Activated CD4-positive, alpha-beta T cell treated with anti-CD3 and anti-CD28 coated beads, Interleukin-2, amount 10 ng/mL, durations not matched to agents 7 days and 5 days (primary cell): ENCODE results near the gene C19orf47. TPM values are rescaled to one million over a fixed set of nuclear protein-coding genes. Genes with fewer than 3 reads are reported as not detected.

Experiments
- CTCF ChIA-PET: fragments of 350-600 bp; sonication (Branson Sonifier 250); formaldehyde crosslinking; loops from one replicate; lab custom pipeline; 2021; ENCODE audit warnings: antibody characterized with exemption; lab: Charles Lee
- POLR2A ChIA-PET: fragments of 350-600 bp; sonication (Branson Sonifier 250); formaldehyde crosslinking; loops from one replicate; lab custom pipeline; 2021; ENCODE audit warnings: antibody characterized with exemption; lab: Charles Lee
- DNase-seq: peaks from one replicate; pipeline ENCODE4 v3.0.0-alpha.2; 2020
- H3K27ac Mint-ChIP-seq: one replicate; pipeline ENCODE4 v1.8.0; 2021; ENCODE audit warnings: mild to moderate bottlenecking, moderate library complexity, mixed read lengths
- H3K27me3 Mint-ChIP-seq: one replicate; pipeline ENCODE4 v1.8.0; 2021; ENCODE audit warnings: mixed read lengths
- H3K36me3 Mint-ChIP-seq: one replicate; pipeline ENCODE4 v1.8.0; 2021; ENCODE audit warnings: low read depth, mixed read lengths
- H3K4me1 Mint-ChIP-seq: one replicate; pipeline ENCODE4 v1.8.0; 2021; ENCODE audit warnings: mixed read lengths
- H3K4me3 Mint-ChIP-seq: one replicate; pipeline ENCODE4 v1.8.0; 2021; ENCODE audit warnings: mild to moderate bottlenecking, moderate library complexity, mixed read lengths
- H3K9me3 Mint-ChIP-seq: one replicate; pipeline ENCODE4 v1.8.0; 2021; ENCODE audit warnings: mixed read lengths
- total RNA-seq, 2 experiments: library from RNA; stranded (reverse); gene quantifications; one replicate each; pipeline ENCODE4 v1.2.3, GENCODE V29; 2021

Gene C19orf47, protein sequence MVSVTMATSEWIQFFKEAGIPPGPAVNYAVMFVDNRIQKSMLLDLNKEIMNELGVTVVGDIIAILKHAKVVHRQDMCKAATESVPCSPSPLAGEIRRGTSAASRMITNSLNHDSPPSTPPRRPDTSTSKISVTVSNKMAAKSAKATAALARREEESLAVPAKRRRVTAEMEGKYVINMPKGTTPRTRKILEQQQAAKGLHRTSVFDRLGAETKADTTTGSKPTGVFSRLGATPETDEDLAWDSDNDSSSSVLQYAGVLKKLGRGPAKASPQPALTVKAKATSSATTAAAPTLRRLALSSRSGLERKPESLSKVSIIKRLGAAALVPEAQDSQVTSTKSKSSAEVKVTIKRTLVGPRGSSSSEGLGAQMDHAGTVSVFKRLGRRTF
- total RNA-seq: 10 to 100 TPM; 21.8 to 25.3 TPM

- H3K4me1 Mint-ChIP-seq: peaks cover 41% of the 10 kb centered on the region
- DNase-seq: peak; percentile 99
- no peaks in the 10 kb centered on the region for H3K27me3 Mint-ChIP-seq
- no peaks in the 10 kb centered on the region for H3K36me3 Mint-ChIP-seq
- peak within 1 kb of the TSS; percentile 91 for H3K4me3 Mint-ChIP-seq
- no peaks in the 10 kb centered on the region for H3K9me3 Mint-ChIP-seq
- peak within 1 kb of the TSS; percentile 93 for H3K27ac Mint-ChIP-seq
- ChIA-PET POLR2A (interaction anchor here (0.6 to 0.7 kb wide), 2 partner anchors 228 to 1598 kb away, joined by 4 read pairs; no protein-coding TSS in a partner anchor), CTCF (interaction anchor here (0.6 to 1.2 kb wide), 5 partner anchors 17 to 90 kb away, joined by 3 to 4 read pairs (median 3); no protein-coding TSS in a partner anchor)
These were observed at the start of gene C19orf47, which contains the start of gene PLD3 for GRCh38 chr19:40348125-40348913. C19orf47 (minus strand) TSS chr19:40348397; CDS start chr19:40341857, 6,540 bp downstream. PLD3 (plus strand) TSS chr19:40348695; CDS start chr19:40366484, 17,789 bp downstream.

DNA sequence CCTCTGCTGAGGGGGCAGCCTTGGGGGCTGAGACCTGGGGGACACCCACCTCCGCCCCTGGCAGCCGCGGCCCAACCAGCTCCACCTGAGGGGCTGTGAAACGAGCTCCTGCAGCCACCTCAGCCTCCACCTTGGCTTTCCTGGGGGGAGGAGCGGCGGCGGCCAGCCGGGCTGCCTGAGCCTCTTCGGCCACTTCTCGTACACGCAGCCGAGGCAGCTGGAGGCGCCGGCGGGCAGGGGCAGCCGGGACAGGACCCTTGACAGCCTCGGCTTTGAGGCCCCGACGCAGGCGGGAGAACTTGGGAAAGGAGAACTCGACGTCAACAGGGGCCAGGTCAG lies 49.3 kb upstream of the C19orf47 start:
- Mint-ChIP-seq H3K27ac (no peak overlapping the region), H3K27me3 (no peaks in the 10 kb centered on the region), H3K9me3 (no peaks in the 10 kb centered on the region), H3K4me3 (no peak overlapping the region), H3K4me1 (peaks cover 9% of the 10 kb centered on the region), H3K36me3 (no peaks in the 10 kb centered on the region)
- CTCF ChIA-PET: no interaction called here
- POLR2A ChIA-PET: no interaction called here
- DNase-seq: no peak

- no peaks in the 10 kb centered on the region for H3K9me3 Mint-ChIP-seq
- ChIA-PET CTCF (interaction anchor here (2.7 kb wide), 1 partner anchor 24 kb away, joined by 9 read pairs; no protein-coding TSS in a partner anchor), POLR2A (no interaction called here)
- peaks cover 9% of the 10 kb centered on the region for H3K4me1 Mint-ChIP-seq
- no peak overlapping the region for H3K4me3 Mint-ChIP-seq
- DNase-seq: no peak
- H3K27me3 Mint-ChIP-seq: no peaks in the 10 kb centered on the region
- H3K27ac Mint-ChIP-seq: no peak overlapping the region
- H3K36me3 Mint-ChIP-seq: no peaks in the 10 kb centered on the region
These were observed 48.8 kb upstream of the C19orf47 start for GRCh38 chr19:40396886-40397567.

DNA sequence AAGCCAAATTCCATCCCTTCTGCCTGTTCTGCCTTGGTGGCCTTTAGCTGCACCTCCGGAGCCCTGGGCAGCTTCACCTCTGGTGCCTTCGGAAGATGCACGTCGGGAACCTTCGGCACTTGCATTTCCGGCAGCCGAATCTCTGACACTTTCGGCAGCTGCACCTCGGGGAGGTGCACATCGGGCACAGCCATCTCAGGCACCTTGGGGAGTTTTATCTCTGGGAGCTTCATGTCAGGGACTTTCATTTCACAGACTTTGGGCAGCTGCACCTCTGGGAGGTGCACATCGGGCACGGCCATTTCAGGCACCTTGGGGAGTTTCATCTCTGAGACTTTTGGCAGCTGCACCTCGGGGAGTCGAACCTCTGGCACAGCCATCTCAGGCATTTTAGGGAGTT lies 47.8 kb upstream of the C19orf47 start:
- Mint-ChIP-seq H3K36me3 (no peaks in the 10 kb centered on the region), H3K9me3 (no peaks in the 10 kb centered on the region), H3K27ac (no peak overlapping the region), H3K4me3 (no peak overlapping the region), H3K4me1 (peaks cover 9% of the 10 kb centered on the region), H3K27me3 (no peaks in the 10 kb centered on the region)
- ChIA-PET POLR2A (no interaction called here), CTCF (interaction anchor here (0.6 to 2.7 kb wide), 4 partner anchors 8 to 183 kb away, joined by 3 to 9 read pairs (median 4); no protein-coding TSS in a partner anchor)
- DNase-seq: no peak

- Mint-ChIP-seq H3K4me1 (peaks cover 9% of the 10 kb centered on the region), H3K27ac (no peak overlapping the region), H3K9me3 (no peaks in the 10 kb centered on the region), H3K4me3 (no peak overlapping the region), H3K36me3 (no peaks in the 10 kb centered on the region), H3K27me3 (no peaks in the 10 kb centered on the region)
- POLR2A ChIA-PET: no interaction called here
- DNase-seq: no peak
- CTCF ChIA-PET: interaction anchor here (1.0 to 2.7 kb wide), 2 partner anchors 9 to 26 kb away, joined by 4 to 9 read pairs; no protein-coding TSS in a partner anchor
These were observed 46.6 kb upstream of the C19orf47 start for GRCh38 chr19:40394816-40395210.

DNA sequence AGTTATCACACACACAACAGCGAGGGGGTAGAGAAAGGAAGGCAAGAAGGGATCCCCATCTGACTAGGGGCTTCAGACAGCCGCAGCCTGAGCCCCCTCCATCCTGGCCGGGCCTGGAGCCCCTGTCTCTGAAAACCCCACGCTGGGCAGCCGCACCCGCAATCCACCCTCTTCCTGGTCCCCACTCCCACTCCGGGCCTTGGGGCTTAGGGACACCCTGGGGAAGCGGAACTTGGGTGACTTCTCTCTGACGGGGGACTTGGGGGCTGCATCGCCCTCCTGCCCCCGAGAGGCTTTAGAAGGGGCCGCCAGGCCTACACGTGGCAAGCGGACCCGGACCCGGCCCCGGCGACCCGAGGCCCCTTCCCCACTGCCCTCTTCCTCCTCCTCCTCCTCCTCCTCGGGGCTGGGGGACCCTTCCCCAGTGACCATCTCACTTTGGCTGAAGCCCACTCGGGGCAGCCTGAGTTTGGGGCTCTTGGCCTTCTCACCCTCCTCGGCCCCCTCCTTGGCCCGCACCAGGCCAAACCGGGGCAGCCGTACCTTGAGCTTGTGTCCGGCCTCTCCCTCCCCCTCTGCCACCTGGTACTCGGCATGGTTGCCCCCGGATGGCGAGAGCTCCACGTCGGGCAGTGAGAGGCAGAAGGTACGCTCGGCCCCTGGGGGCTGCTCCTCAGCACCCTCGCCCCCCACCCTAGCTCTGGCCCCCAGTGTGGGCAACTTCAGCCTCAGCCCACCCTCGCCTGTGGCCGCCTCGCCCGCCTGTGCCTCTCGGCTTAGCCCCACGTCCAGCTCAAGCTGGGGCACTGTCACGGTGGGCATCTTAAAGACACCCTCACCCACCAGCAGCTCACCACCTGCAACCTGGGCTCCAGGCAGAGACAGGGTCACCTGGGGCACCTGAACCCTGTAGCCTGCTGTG lies 46.0 kb upstream of the C19orf47 start:
- H3K4me1 Mint-ChIP-seq: peaks cover 6% of the 10 kb centered on the region
- no peak for DNase-seq
- H3K36me3 Mint-ChIP-seq: no peaks in the 10 kb centered on the region
- POLR2A ChIA-PET: no interaction called here
- H3K9me3 Mint-ChIP-seq: no peaks in the 10 kb centered on the region
- no peak overlapping the region for H3K4me3 Mint-ChIP-seq
- H3K27ac Mint-ChIP-seq: no peak overlapping the region
- H3K27me3 Mint-ChIP-seq: no peaks in the 10 kb centered on the region
- CTCF ChIA-PET: interaction anchor here (2.7 kb wide), 1 partner anchor 27 kb away, joined by 9 read pairs; no protein-coding TSS in a partner anchor

GRCh38 chr19:40392894-40393517 lies 44.8 kb upstream of the C19orf47 start:
- Mint-ChIP-seq H3K27me3 (no peaks in the 10 kb centered on the region), H3K4me1 (no peaks in the 10 kb centered on the region), H3K4me3 (no peak overlapping the region), H3K27ac (no peak overlapping the region), H3K9me3 (no peaks in the 10 kb centered on the region), H3K36me3 (no peaks in the 10 kb centered on the region)
- CTCF ChIA-PET: no interaction called here
- POLR2A ChIA-PET: no interaction called here
- no peak for DNase-seq

DNA sequence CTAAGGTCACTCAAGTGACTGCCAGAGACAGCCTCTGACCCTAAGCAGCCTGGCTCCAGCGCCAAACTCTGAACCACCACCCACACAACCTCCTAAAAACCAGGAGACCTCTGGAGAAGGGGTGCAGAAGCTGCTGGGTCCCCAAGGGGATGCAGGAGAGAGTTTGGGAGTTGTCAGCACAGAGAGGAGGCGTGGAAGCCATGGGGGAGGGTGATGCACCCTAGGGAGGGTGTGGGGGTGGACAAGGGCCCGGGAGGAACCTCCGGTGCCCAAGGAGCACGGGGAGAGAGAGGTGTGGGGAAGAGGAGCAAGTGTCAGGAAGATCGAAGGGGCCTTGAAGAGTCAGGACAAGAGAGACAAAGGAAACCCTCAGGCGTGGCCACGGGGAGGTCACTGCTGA lies 43.9 kb upstream of the C19orf47 start:
- Mint-ChIP-seq H3K4me1 (no peaks in the 10 kb centered on the region), H3K9me3 (no peaks in the 10 kb centered on the region), H3K27me3 (no peaks in the 10 kb centered on the region), H3K36me3 (no peaks in the 10 kb centered on the region), H3K27ac (no peak overlapping the region), H3K4me3 (no peak overlapping the region)
- DNase-seq: no peak
- ChIA-PET CTCF (no interaction called here), POLR2A (no interaction called here)

GRCh38 chr19:40390084-40390742 lies 42.0 kb upstream of the C19orf47 start, which contains the start of gene HIPK4:
HIPK4 (minus strand) TSS chr19:40390181; CDS start chr19:40389902, 279 bp downstream.
- Mint-ChIP-seq H3K4me1 (no peaks in the 10 kb centered on the region), H3K9me3 (no peaks in the 10 kb centered on the region), H3K27ac (no peak within 1 kb of the TSS), H3K27me3 (peaks cover 2% of the 10 kb centered on the region), H3K4me3 (no peak within 1 kb of the TSS), H3K36me3 (no peaks in the 10 kb centered on the region)
- POLR2A ChIA-PET: no interaction called here
- DNase-seq: no peak
- CTCF ChIA-PET: interaction anchor here (0.6 kb wide), 1 partner anchor 22 kb away, joined by 3 read pairs; no protein-coding TSS in a partner anchor

- ChIA-PET POLR2A (no interaction called here), CTCF (interaction anchor here (0.6 to 0.7 kb wide), 2 partner anchors 22 to 160 kb away, joined by 3 to 5 read pairs; no protein-coding TSS in a partner anchor)
- Mint-ChIP-seq H3K36me3 (no peaks in the 10 kb centered on the region), H3K4me3 (no peak overlapping the region), H3K9me3 (no peaks in the 10 kb centered on the region), H3K27me3 (peaks cover 2% of the 10 kb centered on the region), H3K4me1 (no peaks in the 10 kb centered on the region), H3K27ac (no peak overlapping the region)
- DNase-seq: no peak
These were observed 41.3 kb upstream of the C19orf47 start for GRCh38 chr19:40389404-40390083.
